GM23338 (cell line): ENCODE data around the gene CXCL1. TPM values are rescaled to one million over a fixed set of nuclear protein-coding genes. Genes with fewer than 3 reads are reported as not detected.

Source experiments
- ATAC-seq: fragments of 200-7000 bp; cut with Tn5 transposase; 3 replicates; pipeline ENCODE4 v1.9.1; 2020
- DNase-seq: peaks from one replicate; pipeline ENCODE4 v3.0.0-alpha.2; 2015; ENCODE audit warnings: low spot score
- H2AFZ ChIP-seq: fragments of 200-600 bp; sonication (generic); 2 replicates; pipeline ENCODE4 v1.8.0; 2016; ENCODE audit warnings: antibody characterized with exemption, mild to moderate bottlenecking, moderate library complexity
- H3F3A ChIP-seq: fragments of 200-600 bp; sonication (generic); replicated peaks from 2 replicates; pipeline ENCODE4 v1.8.0; 2017; ENCODE audit warnings: antibody characterized with exemption, mixed run types, low read depth
- H3K27ac ChIP-seq: fragments of 200-600 bp; sonication (generic); 2 replicates; pipeline ENCODE4 v1.6.1; 2016; ENCODE audit warnings: low read depth
- H3K27me3 ChIP-seq: fragments of 200-600 bp; sonication (generic); 2 replicates; pipeline ENCODE4 v1.8.0; 2016; ENCODE audit warnings: mild to moderate bottlenecking, mixed run types, moderate library complexity; ENCODE audit not compliant: insufficient read depth
- H3K36me3 ChIP-seq: fragments of 200-600 bp; sonication (generic); 2 replicates; pipeline ENCODE4 v1.8.0; 2016; ENCODE audit warnings: mild to moderate bottlenecking; ENCODE audit not compliant: insufficient read depth
- H3K4me1 ChIP-seq: fragments of 200-600 bp; sonication (generic); 2 replicates; pipeline ENCODE4 v1.8.0; 2016; ENCODE audit warnings: mild to moderate bottlenecking, moderate library complexity; ENCODE audit not compliant: insufficient read depth
- H3K4me2 ChIP-seq: fragments of 200-600 bp; sonication (generic); 2 replicates; pipeline ENCODE4 v1.7.1; 2017; ENCODE audit warnings: mixed run types
- H3K4me3 ChIP-seq: fragments of 200-600 bp; sonication (generic); 2 replicates; pipeline ENCODE4 v1.6.1; 2016; ENCODE audit warnings: mixed run types
- H3K79me2 ChIP-seq: fragments of 200-600 bp; sonication (generic); replicated peaks from 2 replicates; pipeline ENCODE4 v1.8.0; 2017; ENCODE audit warnings: mild to moderate bottlenecking; ENCODE audit not compliant: insufficient read depth
- H3K9me2 ChIP-seq: fragments of 200-600 bp; sonication (generic); 2 replicates; pipeline ENCODE4 v1.8.0; 2017; ENCODE audit not compliant: insufficient read depth
- H4K20me1 ChIP-seq: fragments of 200-600 bp; sonication (generic); replicated peaks from 2 replicates; pipeline ENCODE4 v1.8.0; 2017; ENCODE audit warnings: mild to moderate bottlenecking; ENCODE audit not compliant: insufficient read depth
- H3K27ac Mint-ChIP-seq: 2 replicates; pipeline ENCODE4 v1.8.0; 2020; ENCODE audit warnings: inconsistent platforms, mild to moderate bottlenecking, moderate library complexity, mixed read lengths
- H3K27me3 Mint-ChIP-seq: 3 replicates; pipeline ENCODE4 v1.8.0; 2022; ENCODE audit warnings: low read depth, mild to moderate bottlenecking, moderate library complexity, mixed read lengths, inconsistent platforms; ENCODE audit not compliant: insufficient read depth, poor library complexity
- H3K36me3 Mint-ChIP-seq: 3 replicates; pipeline ENCODE4 v1.8.0; 2021; ENCODE audit warnings: low read depth, mild to moderate bottlenecking, inconsistent platforms, moderate library complexity, mixed read lengths
- H3K4me1 Mint-ChIP-seq: 3 replicates; pipeline ENCODE4 v1.8.0; 2020; ENCODE audit warnings: mild to moderate bottlenecking, inconsistent platforms, mixed read lengths
- H3K4me3 Mint-ChIP-seq: 3 replicates; pipeline ENCODE4 v1.8.0; 2021; ENCODE audit warnings: moderate library complexity, mild to moderate bottlenecking, inconsistent platforms, mixed read lengths
- H3K9me3 Mint-ChIP-seq: 3 replicates; pipeline ENCODE4 v1.8.0; 2020; ENCODE audit warnings: moderate library complexity, mild to moderate bottlenecking, inconsistent platforms, mixed read lengths
- CREB1 ChIP-seq: fragments of 250-450 bp; sonication (Bioruptor Pico); IDR thresholded peaks from 2 replicates; pipeline ENCODE4 v1.5.0; 2020; ENCODE audit warnings: low read depth, mild to moderate bottlenecking, moderate library complexity
- ETS1 ChIP-seq: IDR thresholded peaks from 2 replicates; pipeline ENCODE4 v1.6.1; 2016; ENCODE audit warnings: antibody characterized with exemption
- EZH2 ChIP-seq: fragments of 200-600 bp; sonication (generic); IDR thresholded peaks from one replicate; pipeline ENCODE4 v1.8.0; 2017; ENCODE audit warnings: antibody characterized with exemption, mild to moderate bottlenecking, low read depth; ENCODE audit not compliant: unreplicated experiment
- EZH2phosphoT487 ChIP-seq: fragments of 200-600 bp; sonication (generic); IDR thresholded peaks from one replicate; pipeline ENCODE4 v1.8.1; 2018; ENCODE audit warnings: antibody characterized with exemption; ENCODE audit not compliant: unreplicated experiment
- JUNB ChIP-seq: IDR thresholded peaks from one replicate; pipeline ENCODE4 v1.6.1; 2016; ENCODE audit warnings: antibody characterized with exemption; ENCODE audit not compliant: unreplicated experiment
- NANOG ChIP-seq: IDR thresholded peaks from 2 replicates; pipeline ENCODE4 v1.6.1; 2016; ENCODE audit warnings: antibody characterized with exemption, borderline replicate concordance
- POLR2AphosphoS5 ChIP-seq: IDR thresholded peaks from 2 replicates; pipeline ENCODE4 v1.6.1; 2016; ENCODE audit warnings: antibody characterized with exemption, low read depth
- STAT1 ChIP-seq: IDR thresholded peaks from one replicate; pipeline ENCODE4 v1.6.1; 2016; ENCODE audit warnings: antibody characterized with exemption; ENCODE audit not compliant: unreplicated experiment
- ZNF114 ChIP-seq: fragments of 250-450 bp; sonication (Bioruptor Pico); IDR thresholded peaks from 2 replicates; pipeline ENCODE4 v1.5.0; 2020; ENCODE audit warnings: mild to moderate bottlenecking, moderate library complexity
- ZNF331 ChIP-seq: fragments of 250-450 bp; sonication (Bioruptor Pico); IDR thresholded peaks from 2 replicates; pipeline ENCODE4 v1.5.0; 2020; ENCODE audit warnings: low read depth, mild to moderate bottlenecking, moderate library complexity
- ZNF462 ChIP-seq: fragments of 250-450 bp; sonication (Bioruptor Pico); IDR thresholded peaks from 2 replicates; pipeline ENCODE4 v1.5.0; 2020; ENCODE audit warnings: mild to moderate bottlenecking, moderate library complexity
- polyA plus RNA-seq: library from polyadenylated mRNA; unstranded; fragments of >200 nt; fragmentation: Nextera tagmentation; extraction: Ambion mirVana; gene quantifications from 2 replicates; pipeline ENCODE4 v1.2.1, GENCODE V29; 2016
- total RNA-seq: library from RNA; depleted of rRNA; stranded (reverse); fragments of >200 nt; shearing (Covaris generic); gene quantifications from 2 replicates; pipeline ENCODE4 v1.2.3, GENCODE V29; 2014
- TF ChIP-seq, protein P1 (sequence below): IDR thresholded peaks from one replicate; pipeline ENCODE4 v1.6.1; 2018; ENCODE audit warnings: antibody characterized with exemption; ENCODE audit not compliant: unreplicated experiment
- TF ChIP-seq, protein P2 (sequence below), 2 experiments: fragments of 200-600 bp in 1 of 2; sonication (generic) in 1 of 2; conservative IDR thresholded peaks; 2 replicates each; pipeline versions ENCODE4 v1.5.1 to v1.6.1; 2016 to 2017; ENCODE audit warnings: antibody characterized with exemption in 2 of 2, low read depth in 2 of 2, mild to moderate bottlenecking in 2 of 2, moderate library complexity in 1 of 2

The CXCL1 gene
- total and polyA plus RNA-seq, 2 experiments from 2014 or later: 1.6 to 2.5 TPM

DNA sequence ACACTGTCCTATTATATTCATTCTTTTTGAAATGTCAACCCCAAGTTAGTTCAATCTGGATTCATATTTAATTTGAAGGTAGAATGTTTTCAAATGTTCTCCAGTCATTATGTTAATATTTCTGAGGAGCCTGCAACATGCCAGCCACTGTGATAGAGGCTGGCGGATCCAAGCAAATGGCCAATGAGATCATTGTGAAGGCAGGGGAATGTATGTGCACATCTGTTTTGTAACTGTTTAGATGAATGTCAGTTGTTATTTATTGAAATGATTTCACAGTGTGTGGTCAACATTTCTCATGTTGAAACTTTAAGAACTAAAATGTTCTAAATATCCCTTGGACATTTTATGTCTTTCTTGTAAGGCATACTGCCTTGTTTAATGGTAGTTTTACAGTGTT is 1.6 kb downstream of the CXCL1 start:
- ATAC-seq (no peak), DNase-seq (no peak)
- Histone ChIP-seq H3K27me3 (peaks cover 23% of the 10 kb centered on the region), H2AFZ (no peak overlapping the region), H4K20me1 (no peaks in the 10 kb centered on the region), H3K4me3 (no peak overlapping the region), H3K4me1 (peaks cover 18% of the 10 kb centered on the region), H3K27ac (no peak overlapping the region), H3K36me3 (no peaks in the 10 kb centered on the region), H3K4me2 (0 out of 2 replicates have a peak overlapping the region, but pooled peaks have one; percentile 89), H3F3A (no peaks in the 10 kb centered on the region; the same call in 1 of the 2 replicates), H3K79me2 (no peaks in the 10 kb centered on the region), H3K9me2 (no peaks in the 10 kb centered on the region)
- H3K9me3 Mint-ChIP-seq: no peaks in the 10 kb centered on the region
- no peak overlapping the region for H3K4me3 Mint-ChIP-seq
- no peak overlapping the region for H3K27ac Mint-ChIP-seq
- H3K4me1 Mint-ChIP-seq: peaks cover 22% of the 10 kb centered on the region
- TF ChIP-seq, protein P1, sequence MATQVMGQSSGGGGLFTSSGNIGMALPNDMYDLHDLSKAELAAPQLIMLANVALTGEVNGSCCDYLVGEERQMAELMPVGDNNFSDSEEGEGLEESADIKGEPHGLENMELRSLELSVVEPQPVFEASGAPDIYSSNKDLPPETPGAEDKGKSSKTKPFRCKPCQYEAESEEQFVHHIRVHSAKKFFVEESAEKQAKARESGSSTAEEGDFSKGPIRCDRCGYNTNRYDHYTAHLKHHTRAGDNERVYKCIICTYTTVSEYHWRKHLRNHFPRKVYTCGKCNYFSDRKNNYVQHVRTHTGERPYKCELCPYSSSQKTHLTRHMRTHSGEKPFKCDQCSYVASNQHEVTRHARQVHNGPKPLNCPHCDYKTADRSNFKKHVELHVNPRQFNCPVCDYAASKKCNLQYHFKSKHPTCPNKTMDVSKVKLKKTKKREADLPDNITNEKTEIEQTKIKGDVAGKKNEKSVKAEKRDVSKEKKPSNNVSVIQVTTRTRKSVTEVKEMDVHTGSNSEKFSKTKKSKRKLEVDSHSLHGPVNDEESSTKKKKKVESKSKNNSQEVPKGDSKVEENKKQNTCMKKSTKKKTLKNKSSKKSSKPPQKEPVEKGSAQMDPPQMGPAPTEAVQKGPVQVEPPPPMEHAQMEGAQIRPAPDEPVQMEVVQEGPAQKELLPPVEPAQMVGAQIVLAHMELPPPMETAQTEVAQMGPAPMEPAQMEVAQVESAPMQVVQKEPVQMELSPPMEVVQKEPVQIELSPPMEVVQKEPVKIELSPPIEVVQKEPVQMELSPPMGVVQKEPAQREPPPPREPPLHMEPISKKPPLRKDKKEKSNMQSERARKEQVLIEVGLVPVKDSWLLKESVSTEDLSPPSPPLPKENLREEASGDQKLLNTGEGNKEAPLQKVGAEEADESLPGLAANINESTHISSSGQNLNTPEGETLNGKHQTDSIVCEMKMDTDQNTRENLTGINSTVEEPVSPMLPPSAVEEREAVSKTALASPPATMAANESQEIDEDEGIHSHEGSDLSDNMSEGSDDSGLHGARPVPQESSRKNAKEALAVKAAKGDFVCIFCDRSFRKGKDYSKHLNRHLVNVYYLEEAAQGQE: no peak
- no peak for TF ChIP-seq ZNF462
- TF ChIP-seq NANOG: no peak
- no peak for TF ChIP-seq CREB1 (CRISPR knock-in tag)
- no peak for TF ChIP-seq ZNF114 (CRISPR knock-in tag)
- TF ChIP-seq, protein P2, sequence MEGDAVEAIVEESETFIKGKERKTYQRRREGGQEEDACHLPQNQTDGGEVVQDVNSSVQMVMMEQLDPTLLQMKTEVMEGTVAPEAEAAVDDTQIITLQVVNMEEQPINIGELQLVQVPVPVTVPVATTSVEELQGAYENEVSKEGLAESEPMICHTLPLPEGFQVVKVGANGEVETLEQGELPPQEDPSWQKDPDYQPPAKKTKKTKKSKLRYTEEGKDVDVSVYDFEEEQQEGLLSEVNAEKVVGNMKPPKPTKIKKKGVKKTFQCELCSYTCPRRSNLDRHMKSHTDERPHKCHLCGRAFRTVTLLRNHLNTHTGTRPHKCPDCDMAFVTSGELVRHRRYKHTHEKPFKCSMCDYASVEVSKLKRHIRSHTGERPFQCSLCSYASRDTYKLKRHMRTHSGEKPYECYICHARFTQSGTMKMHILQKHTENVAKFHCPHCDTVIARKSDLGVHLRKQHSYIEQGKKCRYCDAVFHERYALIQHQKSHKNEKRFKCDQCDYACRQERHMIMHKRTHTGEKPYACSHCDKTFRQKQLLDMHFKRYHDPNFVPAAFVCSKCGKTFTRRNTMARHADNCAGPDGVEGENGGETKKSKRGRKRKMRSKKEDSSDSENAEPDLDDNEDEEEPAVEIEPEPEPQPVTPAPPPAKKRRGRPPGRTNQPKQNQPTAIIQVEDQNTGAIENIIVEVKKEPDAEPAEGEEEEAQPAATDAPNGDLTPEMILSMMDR (conservative IDR thresholded peaks at IDR 0.05; ENCODE audit: low read depth in 2 of 2): no peak
- no peak for TF ChIP-seq JUNB
- no peak for TF ChIP-seq EZH2
- no peak for TF ChIP-seq POLR2AphosphoS5
- no peak for TF ChIP-seq ZNF331
- no peak for TF ChIP-seq ETS1
- no peak for TF ChIP-seq STAT1
- no peak for TF ChIP-seq EZH2phosphoT487
- H3K36me3 Mint-ChIP-seq: no peaks in the 10 kb centered on the region
- peaks cover 10% of the 10 kb centered on the region for H3K27me3 Mint-ChIP-seq
